ENCODE results near the gene WWOX.

GRCh38 chr16:78100112-78100467, 636 bp downstream of the WWOX start:
- TF ChIP-seq, protein P1, sequence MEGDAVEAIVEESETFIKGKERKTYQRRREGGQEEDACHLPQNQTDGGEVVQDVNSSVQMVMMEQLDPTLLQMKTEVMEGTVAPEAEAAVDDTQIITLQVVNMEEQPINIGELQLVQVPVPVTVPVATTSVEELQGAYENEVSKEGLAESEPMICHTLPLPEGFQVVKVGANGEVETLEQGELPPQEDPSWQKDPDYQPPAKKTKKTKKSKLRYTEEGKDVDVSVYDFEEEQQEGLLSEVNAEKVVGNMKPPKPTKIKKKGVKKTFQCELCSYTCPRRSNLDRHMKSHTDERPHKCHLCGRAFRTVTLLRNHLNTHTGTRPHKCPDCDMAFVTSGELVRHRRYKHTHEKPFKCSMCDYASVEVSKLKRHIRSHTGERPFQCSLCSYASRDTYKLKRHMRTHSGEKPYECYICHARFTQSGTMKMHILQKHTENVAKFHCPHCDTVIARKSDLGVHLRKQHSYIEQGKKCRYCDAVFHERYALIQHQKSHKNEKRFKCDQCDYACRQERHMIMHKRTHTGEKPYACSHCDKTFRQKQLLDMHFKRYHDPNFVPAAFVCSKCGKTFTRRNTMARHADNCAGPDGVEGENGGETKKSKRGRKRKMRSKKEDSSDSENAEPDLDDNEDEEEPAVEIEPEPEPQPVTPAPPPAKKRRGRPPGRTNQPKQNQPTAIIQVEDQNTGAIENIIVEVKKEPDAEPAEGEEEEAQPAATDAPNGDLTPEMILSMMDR (IDR thresholded peaks at IDR 0.05; ENCODE audit: poor library complexity, severe bottlenecking): no peak
- TF ChIP-seq EP300 (conservative IDR thresholded peaks at IDR 0.05; ENCODE audit: poor library complexity, severe bottlenecking) (no peak), SMC3 (conservative IDR thresholded peaks at IDR 0.05; ENCODE audit: poor library complexity) (no peak)

Data from neural cell (in vitro differentiated cells).